ENCODE measurements around the gene CCDC87.
"Not testable (repeated sequence)": the region's sequence is repeated elsewhere in the genome, so short reads cannot be mapped to it uniquely, and the experiment has no call there.

Gene CCDC87

DNA sequence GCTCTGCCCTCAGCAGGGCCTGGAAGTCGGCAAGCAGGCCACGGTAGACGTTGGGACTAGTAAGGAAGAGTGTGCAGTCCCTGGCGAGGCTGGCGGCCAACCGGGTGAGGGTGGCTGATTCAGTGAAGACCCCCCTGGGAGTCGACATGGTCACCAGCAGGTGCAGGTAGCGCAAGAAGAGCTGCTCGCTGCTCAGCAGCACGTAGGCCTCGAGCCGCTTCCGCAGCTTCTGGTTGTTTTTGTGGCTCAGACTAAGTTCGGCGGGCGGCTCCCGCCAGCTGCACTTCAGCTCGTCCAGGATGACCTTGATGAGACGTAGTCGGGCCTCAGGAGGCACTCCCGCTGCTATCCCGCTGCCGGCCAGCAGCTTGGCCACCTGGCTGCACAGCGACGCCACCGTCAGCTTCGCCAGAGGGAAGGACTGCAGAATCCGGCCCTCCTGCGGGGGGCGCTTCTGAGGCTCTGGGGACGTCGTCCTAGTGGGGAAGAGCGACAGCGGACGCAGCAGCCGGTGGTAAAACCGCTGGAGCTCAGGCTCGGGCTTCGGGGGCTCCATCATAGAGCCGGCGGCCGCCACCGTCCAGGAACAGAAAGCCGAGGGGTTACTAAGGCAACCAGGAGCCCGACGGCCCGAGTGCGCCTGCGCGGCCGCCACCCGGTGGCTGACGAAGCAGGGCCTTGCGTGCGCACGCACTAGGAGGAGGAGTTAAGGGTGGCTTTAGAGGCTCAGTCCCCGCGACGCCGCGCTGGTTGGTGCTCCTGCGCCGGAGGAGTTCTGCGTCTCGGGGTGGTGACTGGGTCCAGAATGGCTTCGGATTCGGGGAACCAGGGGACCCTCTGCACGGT is at the start of gene CCDC87, which contains the start of gene CCS:
CCDC87 (minus strand) TSS at position 607 of the 846 bp plus-strand sequence; CDS start at position 559, 48 bp downstream.
CCS (plus strand) TSS at position 729 of the 846 bp plus-strand sequence; CDS start at position 806, 77 bp downstream.
- Mint-ChIP-seq H3K27me3 (no peaks in the 10 kb centered on the region), H3K4me1 (peaks cover 38% of the 10 kb centered on the region), H3K27ac (peak within 1 kb of the TSS; percentile 100), H3K9me3 (no peaks in the 10 kb centered on the region), H3K36me3 (no peaks in the 10 kb centered on the region), H3K4me3 (peak within 1 kb of the TSS; percentile 100)

- no peaks in the 10 kb centered on the region for H3K9me3 Mint-ChIP-seq
- peaks cover 87% of the 10 kb centered on the region for H3K4me1 Mint-ChIP-seq
- peak overlapping the region; percentile 91 for H3K4me3 Mint-ChIP-seq
- peak overlapping the region; percentile 86 for H3K27ac Mint-ChIP-seq
- H3K36me3 Mint-ChIP-seq = peaks cover 50% of the 10 kb centered on the region
- no peaks in the 10 kb centered on the region for H3K27me3 Mint-ChIP-seq
These were observed 49.0 kb upstream of the CCDC87 start for GRCh38 chr11:66641834-66642233.

GRCh38 chr11:66639814-66640340 is 47.0 kb upstream of the CCDC87 start:
- not testable (repeated sequence) for H3K9me3 Mint-ChIP-seq, H3K27me3 Mint-ChIP-seq
- H3K27ac Mint-ChIP-seq = peak overlapping the region; percentile 89
- peaks cover 67% of the 10 kb centered on the region for H3K4me1 Mint-ChIP-seq
- H3K4me3 Mint-ChIP-seq = peak overlapping the region; percentile 91
- H3K36me3 Mint-ChIP-seq = peaks cover 37% of the 10 kb centered on the region

GRCh38 chr11:66639066-66639813 is 46.4 kb upstream of the CCDC87 start:
- Mint-ChIP-seq H3K27ac (peak overlapping the region; percentile 95), H3K4me1 (peaks cover 67% of the 10 kb centered on the region), H3K9me3 (no peaks in the 10 kb centered on the region), H3K27me3 (no peaks in the 10 kb centered on the region), H3K36me3 (peaks cover 40% of the 10 kb centered on the region), H3K4me3 (peak overlapping the region; percentile 91)

GRCh38 chr11:66638177-66639065 is 45.6 kb upstream of the CCDC87 start, which contains the start of gene RBM4:
RBM4 (plus strand) TSS chr11:66638703; CDS start chr11:66639712, 1,009 bp downstream.
- Mint-ChIP-seq H3K27ac (peak within 1 kb of the TSS; percentile 95), H3K27me3 (no peaks in the 10 kb centered on the region), H3K4me1 (peaks cover 62% of the 10 kb centered on the region), H3K36me3 (peaks cover 39% of the 10 kb centered on the region), H3K4me3 (peak within 1 kb of the TSS; percentile 91), H3K9me3 (no peaks in the 10 kb centered on the region)

DNA sequence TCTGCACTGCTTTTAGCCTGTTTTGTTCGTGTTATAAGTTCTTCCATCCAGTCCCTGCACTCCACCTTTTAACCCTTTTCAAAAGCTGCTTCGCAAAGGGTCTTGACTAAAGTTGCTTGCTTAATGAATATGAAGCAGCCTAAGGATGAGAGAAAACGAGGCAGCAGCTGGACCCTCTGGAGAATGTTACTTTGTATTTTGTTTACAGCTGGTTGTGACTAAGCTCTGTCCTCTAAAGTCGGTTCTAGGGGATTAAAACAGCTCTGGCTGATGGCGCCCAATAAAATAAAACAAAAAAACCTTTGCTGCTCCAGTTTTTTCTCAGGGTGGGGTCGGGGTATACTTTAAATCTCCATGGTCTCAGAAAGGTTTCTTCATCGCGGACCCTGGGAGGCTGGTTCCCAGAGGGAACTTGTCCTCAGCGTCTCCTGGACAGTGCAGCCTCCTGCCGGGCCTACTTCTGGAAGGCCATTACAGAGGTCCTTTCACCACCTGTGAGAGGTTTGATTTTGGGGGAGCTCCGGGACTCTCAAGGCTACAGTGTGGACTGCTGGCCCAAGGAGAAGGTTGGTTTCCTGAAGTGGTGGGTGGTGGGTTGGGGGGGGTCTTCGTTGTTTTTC is 44.8 kb upstream of the CCDC87 start:
- peaks cover 31% of the 10 kb centered on the region for H3K36me3 Mint-ChIP-seq

DNA sequence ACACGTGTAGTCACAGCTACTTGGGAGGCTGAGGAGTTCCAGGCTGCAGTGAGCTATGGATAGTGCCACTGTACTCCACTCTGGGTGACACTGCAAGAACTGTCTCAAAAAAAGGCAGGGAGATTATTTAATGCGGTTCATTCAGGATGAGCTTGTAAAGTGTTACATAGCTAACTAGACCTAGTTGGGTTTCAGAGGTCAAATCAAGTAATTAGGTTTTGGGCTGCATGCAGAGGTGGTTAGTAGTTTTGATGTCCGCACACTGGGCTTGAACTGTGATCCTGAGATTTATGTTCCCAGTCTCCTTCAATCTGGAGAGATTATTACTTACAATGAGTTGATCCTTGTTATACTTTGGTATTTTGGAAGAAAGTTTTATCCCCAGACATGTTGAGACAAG is 43.5 kb upstream of the CCDC87 start:
- no peak overlapping the region for H3K4me3 Mint-ChIP-seq
- no peak overlapping the region for H3K27ac Mint-ChIP-seq
- no peaks in the 10 kb centered on the region for H3K9me3 Mint-ChIP-seq
- no peaks in the 10 kb centered on the region for H3K27me3 Mint-ChIP-seq
- peaks cover 48% of the 10 kb centered on the region for H3K4me1 Mint-ChIP-seq
- peaks cover 28% of the 10 kb centered on the region for H3K36me3 Mint-ChIP-seq

More for the DNA sequence above, 44.8 kb upstream of the CCDC87 start:
- Mint-ChIP-seq H3K4me3 (peak overlapping the region; percentile 91), H3K27me3 (no peaks in the 10 kb centered on the region), H3K27ac (peak overlapping the region; percentile 95), H3K4me1 (peaks cover 54% of the 10 kb centered on the region), H3K9me3 (no peaks in the 10 kb centered on the region)

DNA sequence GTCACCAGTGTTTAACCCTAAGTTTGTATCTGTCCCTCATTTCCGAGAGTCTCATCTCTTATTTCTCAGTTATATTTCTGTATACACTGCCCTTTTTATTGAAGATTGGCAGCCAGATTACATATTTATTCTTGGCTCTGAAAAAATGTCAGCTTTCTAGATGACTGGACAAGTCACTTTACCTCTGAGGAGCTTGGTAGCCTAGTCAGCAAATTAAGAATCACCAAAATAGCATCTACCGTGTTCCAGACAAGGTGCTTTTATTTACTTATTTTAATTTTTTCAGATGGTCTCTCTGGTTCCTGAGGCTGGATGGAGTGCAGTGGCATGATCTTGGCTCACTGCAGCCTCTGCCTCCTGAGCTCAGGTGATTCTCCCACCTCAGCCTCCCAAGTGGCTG is 40.1 kb upstream of the CCDC87 start:
- Mint-ChIP-seq H3K27ac (no peak overlapping the region), H3K4me3 (no peak overlapping the region), H3K4me1 (peaks cover 48% of the 10 kb centered on the region), H3K27me3 (no peaks in the 10 kb centered on the region), H3K36me3 (peaks cover 17% of the 10 kb centered on the region), H3K9me3 (no peaks in the 10 kb centered on the region)

GRCh38 chr11:66631883-66632282 is 39.0 kb upstream of the CCDC87 start:
- Mint-ChIP-seq H3K27me3 (no peaks in the 10 kb centered on the region), H3K36me3 (peaks cover 21% of the 10 kb centered on the region), H3K27ac (peak overlapping the region; percentile 35), H3K4me3 (no peak overlapping the region), H3K4me1 (peaks cover 48% of the 10 kb centered on the region), H3K9me3 (no peaks in the 10 kb centered on the region)

DNA sequence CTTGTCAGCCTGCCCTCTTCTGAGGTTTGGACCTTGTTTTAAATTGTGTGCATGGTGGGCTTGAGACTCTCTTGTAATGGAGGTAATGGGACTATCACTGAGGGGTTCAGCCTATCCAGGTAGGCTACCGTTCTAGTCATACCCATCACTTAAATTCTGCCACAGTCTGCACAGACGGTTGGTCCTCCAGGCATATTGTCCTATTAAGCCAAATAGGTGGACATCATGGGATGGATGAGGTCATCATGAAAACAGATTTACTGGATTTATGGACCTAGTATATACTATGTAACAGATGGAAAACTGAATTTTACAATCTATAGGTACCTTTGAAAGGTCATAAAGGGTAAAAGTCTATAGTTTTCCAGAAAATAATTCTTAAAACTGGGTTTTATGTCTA is 36.5 kb upstream of the CCDC87 start:
- H3K4me1 Mint-ChIP-seq = peaks cover 58% of the 10 kb centered on the region
- no peak overlapping the region for H3K4me3 Mint-ChIP-seq
- H3K27ac Mint-ChIP-seq = no peak overlapping the region
- H3K36me3 Mint-ChIP-seq = peaks cover 17% of the 10 kb centered on the region
- H3K9me3 Mint-ChIP-seq = no peaks in the 10 kb centered on the region
- no peaks in the 10 kb centered on the region for H3K27me3 Mint-ChIP-seq

DNA sequence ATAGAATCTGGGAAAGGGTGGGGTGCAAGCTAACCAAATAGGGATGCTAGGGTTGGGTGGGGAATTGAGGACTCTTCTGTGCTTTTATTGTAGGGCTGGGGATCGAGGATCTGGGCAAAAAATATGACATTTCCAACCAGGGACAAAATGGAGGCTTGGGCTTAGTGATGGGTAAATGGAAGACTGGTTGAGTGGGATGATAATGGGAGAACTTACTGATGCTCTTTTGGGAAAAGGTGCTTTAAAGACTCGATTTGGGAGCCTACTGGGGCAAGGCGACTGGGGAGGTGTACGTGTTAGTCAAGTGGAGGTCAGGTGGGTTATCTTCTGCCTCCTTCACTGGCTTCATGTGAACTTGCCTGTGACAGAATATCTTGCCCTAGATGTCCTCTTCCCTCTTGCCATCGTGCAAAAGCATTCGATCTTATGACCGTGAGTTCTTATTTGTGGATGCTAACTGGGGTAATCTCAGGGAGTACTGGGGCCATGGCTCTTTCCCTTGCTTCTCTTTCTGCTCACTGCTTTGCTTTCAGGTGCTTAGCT is 35.3 kb upstream of the CCDC87 start:
- peaks cover 65% of the 10 kb centered on the region for H3K4me1 Mint-ChIP-seq
- H3K27me3 Mint-ChIP-seq = no peaks in the 10 kb centered on the region
- H3K4me3 Mint-ChIP-seq = no peak overlapping the region
- peaks cover 25% of the 10 kb centered on the region for H3K36me3 Mint-ChIP-seq
- no peaks in the 10 kb centered on the region for H3K9me3 Mint-ChIP-seq
- no peak overlapping the region for H3K27ac Mint-ChIP-seq

- Mint-ChIP-seq H3K4me3 (no peak overlapping the region), H3K27ac (no peak overlapping the region), H3K4me1 (peaks cover 73% of the 10 kb centered on the region), H3K27me3 (no peaks in the 10 kb centered on the region), H3K36me3 (peaks cover 24% of the 10 kb centered on the region), H3K9me3 (no peaks in the 10 kb centered on the region)
These were observed 34.1 kb upstream of the CCDC87 start for GRCh38 chr11:66626926-66627325.

GRCh38 chr11:66626382-66626781 is 33.5 kb upstream of the CCDC87 start:
- no peaks in the 10 kb centered on the region for H3K27me3 Mint-ChIP-seq
- no peak overlapping the region for H3K4me3 Mint-ChIP-seq
- no peak overlapping the region for H3K27ac Mint-ChIP-seq
- H3K9me3 Mint-ChIP-seq = no peaks in the 10 kb centered on the region
- H3K36me3 Mint-ChIP-seq = peaks cover 23% of the 10 kb centered on the region
- peaks cover 76% of the 10 kb centered on the region for H3K4me1 Mint-ChIP-seq

DNA sequence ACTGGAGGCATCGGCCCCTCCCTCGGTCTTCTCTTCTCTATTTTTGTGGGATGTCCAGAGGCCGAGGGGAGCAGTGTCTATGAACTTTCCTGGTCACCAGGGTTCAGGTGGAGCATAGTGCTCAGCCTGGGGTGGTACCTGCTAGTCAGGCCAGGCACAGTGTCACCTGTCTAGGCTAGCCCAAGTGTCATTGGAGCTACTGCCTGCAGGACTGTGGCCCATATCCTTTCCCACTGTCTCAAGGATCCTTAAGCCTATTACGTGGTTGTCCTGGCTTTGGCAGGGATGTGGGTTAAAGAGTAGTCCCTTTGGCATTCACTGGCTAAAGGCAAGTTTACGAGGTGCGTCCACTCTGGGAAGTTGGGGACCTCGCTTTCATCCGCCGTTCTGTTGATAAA is 32.9 kb upstream of the CCDC87 start:
- peaks cover 81% of the 10 kb centered on the region for H3K4me1 Mint-ChIP-seq
- no peaks in the 10 kb centered on the region for H3K9me3 Mint-ChIP-seq
- H3K27me3 Mint-ChIP-seq = no peaks in the 10 kb centered on the region
- peaks cover 23% of the 10 kb centered on the region for H3K36me3 Mint-ChIP-seq
- H3K27ac Mint-ChIP-seq = no peak overlapping the region
- no peak overlapping the region for H3K4me3 Mint-ChIP-seq

All from activated naive CD4-positive, alpha-beta T cell treated with anti-CD3 and anti-CD28 coated beads, Interleukin-2, amount 50 U/mL, for 24 hours (primary cell).